ENCODE data around the gene ETS1. TPM values are rescaled to one million over a fixed set of nuclear protein-coding genes. Genes with fewer than 3 reads are reported as not detected.

The ETS1 gene
- total RNA-seq, 1 donor from 2014 or later, result 112 TPM

DNA sequence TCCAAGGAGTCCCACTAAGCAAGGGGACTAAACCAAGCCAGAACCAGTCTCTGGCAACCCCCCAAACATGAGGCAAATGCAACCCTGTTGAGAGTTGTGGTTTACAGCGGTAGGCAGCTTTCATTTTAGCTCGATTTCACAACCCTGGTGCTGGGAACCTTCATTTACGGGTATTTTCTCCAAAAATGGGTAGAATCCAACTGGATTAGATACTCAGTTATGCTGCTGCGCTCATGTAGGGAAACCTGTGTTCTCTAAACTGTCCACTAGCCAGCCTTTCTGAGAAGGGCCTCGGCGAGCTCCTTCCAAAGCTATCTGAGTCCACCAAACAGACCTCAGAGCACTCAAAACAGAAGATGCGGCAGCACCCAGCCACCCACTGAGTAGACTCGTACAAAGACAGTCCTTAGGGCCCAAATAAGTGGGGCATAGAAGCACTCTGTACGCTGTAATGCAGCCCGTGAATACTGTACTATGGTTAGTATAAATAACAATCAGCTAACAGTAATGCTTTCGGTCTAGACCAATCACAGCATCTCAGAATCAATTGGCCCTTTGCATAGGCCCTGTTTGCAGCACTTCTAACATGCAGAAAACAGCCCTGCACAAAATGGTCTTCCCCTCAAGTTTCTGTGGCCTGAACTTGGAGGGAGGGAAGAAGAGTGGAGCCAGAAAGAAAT, 104.7 kb downstream of the ETS1 start:
- DNase-seq (ENCODE audit: low spot score), result no peak

DNA sequence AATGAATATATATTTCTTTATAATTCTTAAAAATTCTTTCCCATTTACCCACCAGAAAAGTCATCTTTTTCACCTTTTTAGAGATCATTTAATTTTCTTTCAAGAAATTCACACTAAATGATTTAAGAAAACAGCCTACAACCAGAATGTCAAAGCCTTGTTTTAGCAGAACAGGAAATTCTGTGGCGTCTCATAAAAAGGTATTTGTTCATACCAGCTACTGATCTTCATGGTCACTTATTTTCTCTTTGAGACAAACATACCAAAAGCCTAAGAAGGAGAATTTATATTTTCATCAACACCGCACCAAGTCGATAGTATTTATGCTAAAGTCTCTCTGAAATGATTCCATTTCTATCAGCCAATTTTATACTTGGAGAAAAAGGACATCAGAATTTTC, 105.3 kb downstream of the ETS1 start:
- DNase-seq (ENCODE audit: low spot score), result no peak

DNA sequence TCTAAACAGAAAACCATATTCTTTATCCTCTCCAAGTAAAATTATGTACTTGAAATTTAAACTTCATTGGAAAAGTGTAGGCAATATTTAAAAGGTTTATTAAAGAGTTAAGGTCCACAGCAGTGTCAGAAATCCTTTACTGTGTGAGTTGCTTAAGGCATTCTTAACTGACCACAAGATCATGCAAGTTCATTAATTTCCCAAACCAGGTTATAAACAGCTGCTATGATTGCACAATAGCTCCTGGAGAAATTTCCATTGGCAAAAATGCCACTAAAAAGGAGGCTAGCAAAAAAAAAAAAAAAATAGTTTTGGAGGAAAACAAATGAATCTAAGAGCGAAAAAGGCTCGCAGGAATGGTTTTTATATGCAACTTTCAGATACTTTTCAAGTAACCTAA, 106.2 kb downstream of the ETS1 start:
- no peak for DNase-seq (ENCODE audit: low spot score)

DNA sequence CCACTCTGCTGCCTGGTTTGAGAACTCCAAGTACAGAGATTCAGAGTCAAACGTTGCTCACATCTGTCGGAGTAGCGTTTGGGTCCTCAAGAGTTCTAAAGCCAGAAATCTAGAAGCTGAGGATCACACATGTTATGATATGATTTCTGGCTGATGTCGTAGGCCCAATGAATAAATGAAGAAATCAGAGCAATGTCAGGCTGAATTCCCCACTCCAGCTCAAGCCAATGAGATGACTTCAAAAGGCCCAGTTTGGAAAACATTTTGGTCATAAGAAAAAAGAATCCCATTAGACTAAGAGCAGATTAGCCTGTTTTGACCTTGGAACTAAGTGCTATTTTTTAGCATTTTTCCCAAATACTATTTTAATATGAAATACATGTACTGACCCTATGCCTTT, 106.7 kb downstream of the ETS1 start:
- DNase-seq (ENCODE audit: low spot score), result no peak

DNA sequence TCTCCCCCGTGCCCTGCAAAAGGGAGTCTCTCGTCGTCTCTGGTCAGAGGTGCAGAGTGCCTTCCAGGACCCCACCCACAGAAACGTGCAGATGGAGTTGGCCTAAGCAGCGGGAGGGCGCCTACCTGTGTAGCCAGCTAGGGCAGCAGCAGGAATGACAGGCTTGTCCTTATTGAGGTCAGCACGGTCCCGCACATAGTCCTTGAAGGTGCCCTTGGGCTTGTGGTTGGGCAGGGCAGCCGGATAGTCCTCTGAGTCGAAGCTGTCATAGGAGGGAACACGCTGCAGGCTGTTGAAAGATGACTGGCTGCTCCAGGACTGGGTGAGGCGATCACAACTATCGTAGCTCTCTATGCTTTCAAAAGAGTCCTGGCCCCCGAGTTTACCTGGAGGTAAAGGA, 107.3 kb downstream of the ETS1 start:
- no peak for DNase-seq (ENCODE audit: low spot score)

DNA sequence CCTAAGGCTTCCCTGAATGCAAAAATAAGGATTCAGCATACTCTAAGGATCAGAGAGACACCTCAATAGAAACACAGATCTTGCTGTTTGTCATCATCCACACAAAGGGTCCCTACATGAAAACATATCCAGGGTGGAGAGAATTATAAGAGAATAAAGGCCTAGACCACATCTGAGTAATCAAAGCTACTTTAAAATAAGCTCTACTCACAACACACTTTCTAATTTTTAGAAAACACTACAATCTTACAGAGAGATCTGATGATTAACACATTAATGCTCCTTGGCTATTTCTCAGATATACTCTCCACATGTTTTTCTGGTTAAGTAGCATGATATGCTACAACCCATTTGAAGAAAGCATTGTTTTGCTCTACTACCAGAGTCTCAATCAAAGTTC, 108.2 kb downstream of the ETS1 start:
- no peak for DNase-seq (ENCODE audit: low spot score)

DNA sequence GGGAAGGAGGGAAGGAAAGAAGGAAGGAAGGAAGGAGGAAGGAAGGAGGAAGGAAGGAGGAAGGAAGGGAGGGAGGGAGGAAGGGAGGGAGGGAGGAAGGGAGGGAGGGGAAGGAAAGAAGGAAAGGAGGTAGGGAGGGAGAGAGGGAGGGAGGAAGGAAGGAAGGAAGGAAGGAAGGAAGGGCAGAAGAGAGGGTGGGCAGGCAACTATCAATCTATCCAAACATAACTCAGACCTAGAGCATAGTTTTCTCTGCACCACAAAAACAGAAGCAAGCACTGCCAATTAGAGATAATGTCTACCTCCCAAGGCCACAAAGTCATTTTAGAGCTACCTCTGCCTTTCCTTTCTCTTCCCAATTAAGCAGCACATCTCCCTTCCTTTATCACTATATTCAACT, 109.1 kb downstream of the ETS1 start:
- DNase-seq (ENCODE audit: low spot score), result no peak

DNA sequence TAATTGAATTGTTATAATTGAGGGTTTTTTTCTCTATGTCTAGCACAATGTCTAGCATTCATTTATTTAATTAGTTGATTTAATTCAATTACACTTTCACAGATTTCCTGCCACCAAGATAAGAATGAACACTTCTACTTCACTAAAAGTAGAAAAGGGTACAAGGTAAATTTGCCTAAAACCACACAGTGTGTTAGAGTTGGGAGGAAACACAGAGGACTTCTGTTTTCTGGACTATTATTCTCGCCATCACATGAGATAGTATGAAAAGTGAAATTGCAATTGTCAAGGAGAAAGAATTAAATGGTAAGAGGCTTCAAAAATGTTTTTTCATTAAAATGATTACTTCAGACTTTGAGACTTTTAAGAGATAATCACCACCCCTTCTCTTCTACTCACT, 109.5 kb downstream of the ETS1 start:
- DNase-seq (ENCODE audit: low spot score), result no peak

DNA sequence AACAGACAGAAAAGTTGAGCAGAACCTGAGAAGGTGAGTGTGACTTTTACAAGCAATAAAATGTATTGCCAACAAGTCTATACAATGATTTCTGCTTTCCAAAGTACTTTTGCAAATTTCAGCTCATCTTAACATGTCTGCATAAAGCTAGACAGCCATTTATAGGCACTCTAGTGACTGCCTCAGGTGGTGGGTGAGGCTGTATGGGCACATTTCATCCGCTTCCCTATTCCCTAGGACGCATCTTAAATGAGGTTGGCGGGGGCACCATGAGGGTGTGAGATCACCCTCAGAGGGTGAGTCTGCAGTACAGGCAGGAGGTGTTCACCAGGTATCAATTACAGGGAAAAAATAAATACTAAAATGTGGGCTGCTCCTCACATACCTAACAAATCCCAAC, 110.1 kb downstream of the ETS1 start:
- no peak for DNase-seq (ENCODE audit: low spot score)

DNA sequence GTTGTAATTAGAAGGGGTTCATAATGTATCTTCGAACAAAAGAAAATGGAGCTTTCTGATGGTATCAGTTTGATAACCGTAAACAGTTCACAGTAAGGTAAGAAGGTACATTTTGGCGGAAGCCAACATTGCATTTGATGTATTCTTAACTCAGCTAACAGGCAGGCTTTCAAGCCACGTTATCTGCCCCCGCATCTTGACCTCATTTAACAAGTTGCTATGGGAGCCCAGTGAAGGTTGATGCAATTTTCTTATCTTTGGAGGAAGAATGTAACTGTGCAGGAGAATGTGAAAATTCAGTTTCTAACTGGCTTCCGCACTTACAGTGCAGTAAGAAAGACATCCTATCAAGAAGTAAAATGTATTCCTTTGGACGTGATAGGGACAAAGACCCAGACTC, 110.6 kb downstream of the ETS1 start:
- peak; percentile 71 for DNase-seq (ENCODE audit: low spot score)

DNA sequence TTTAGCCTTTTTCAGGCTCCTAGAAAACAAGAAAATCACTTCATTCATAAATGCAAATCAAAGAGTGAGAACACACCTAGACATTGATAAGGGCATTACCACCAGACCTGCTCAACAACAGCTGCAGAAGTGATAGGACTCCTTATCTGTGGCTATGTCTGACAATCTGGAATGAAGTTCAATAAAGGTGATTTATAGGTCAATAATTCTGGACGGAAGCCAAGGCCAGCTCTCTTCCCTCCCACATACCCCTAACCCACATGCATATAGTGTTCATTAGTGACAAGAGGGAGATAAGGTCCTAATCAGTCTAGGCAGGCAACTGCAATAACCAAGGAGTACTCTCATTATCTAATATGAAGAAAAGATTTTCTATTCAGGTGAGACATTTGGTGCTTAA, 111.3 kb downstream of the ETS1 start:
- no peak for DNase-seq (ENCODE audit: low spot score)

DNA sequence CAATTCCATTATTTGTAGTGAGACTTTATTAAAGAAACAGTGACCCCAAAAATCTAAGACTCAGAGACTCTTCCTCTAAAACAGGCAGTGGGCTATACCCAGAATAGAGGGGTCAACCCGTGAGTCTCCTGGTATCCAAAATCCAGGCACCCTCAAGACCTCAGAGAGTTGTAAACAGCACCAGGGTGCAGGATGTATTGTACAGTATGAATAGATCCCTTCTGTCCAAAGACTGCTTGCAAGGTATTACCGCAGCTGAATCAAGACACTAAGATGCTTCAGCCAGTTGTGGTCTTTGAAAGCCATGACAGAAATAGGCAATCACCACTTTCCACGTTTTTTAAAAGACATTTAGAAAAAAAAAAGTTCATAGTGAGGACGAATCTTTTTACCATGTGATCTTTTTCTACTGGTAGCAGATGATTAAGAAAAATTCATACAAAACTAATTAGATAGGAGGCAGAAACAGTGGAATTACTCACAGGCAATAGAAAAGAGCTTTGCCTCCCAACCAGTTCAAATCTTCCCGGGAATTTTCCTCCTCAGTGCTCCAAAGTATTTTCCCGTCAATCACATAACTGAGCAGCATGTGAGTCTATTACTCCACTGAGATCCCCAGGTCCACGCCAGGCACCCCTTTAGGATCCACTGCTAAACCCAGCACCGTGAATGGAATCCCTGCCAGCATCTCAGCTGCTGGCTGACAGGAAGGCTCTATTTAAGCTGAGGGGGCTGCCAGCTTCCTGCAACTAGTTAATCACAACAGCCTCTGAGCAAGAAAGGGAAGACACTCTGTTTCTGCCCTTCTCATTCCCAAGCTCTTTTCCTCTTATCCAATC, 113.1 kb downstream of the ETS1 start:
- DNase-seq (ENCODE audit: low spot score), result no peak

DNA sequence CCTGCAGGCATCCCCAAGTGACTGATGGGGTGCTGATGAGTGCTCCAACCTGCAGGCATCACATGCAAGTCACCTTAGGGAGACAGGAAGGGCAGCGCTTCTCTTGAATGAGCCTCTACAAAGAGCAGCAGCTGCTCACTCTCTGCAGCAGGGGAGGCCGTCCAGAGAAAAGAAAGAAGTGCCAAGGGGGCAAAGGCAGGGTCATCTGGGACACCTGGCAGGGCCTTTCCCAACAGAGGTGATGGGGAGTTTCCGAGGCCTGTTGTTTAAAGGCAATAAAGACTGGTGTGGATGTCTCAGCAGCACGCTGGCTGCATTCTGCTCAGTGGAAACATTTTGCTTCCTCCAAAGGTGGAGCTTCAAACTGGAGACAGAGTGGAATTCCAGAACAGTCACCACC, 113.7 kb downstream of the ETS1 start:
- no peak for DNase-seq (ENCODE audit: low spot score)

DNA sequence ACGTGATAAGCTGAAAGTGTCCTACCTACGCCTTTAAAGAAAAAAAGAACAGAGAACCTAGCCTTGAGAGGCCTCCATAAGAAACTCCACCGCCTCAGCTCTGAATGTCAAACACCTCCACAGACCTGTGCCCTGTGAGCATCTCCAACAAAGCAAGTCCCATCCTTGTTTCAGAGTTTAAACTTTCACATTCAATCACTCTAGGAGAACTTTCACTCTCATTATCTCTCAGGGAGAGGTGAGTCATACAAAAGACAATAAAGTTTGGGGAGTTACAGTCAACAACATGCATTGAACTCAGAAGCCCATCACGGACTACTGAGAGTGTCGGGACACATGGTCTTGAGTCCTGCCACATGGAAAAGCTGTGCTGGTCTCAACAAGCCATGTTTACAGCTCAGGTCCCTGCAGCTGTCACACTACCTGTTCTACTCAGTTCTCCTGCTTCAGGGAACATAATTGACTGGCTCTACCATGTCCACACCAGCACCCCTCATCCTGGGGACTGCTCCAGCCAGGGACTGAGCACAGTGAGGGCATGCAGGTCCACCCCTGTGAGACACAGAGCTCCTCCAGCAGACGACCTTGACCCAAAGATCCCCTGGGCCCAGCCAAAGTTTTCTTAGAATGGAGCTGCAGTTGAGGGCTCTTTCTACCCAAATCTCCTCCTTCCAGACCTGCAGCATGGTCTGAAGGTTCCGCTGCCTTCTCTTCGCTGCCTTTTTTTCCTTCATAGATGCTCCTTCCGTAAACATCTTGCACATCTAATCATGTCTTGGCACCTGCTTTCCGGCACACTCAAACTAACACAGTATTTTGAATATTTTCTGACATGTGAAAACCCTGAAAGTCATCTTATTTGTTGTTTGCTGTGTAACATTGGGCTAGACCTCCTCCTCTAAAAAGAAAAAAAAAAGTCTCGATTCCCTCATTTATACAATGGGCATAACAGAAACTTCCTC, 114.9 kb downstream of the ETS1 start:
- DNase-seq (ENCODE audit: low spot score), result no peak

DNA sequence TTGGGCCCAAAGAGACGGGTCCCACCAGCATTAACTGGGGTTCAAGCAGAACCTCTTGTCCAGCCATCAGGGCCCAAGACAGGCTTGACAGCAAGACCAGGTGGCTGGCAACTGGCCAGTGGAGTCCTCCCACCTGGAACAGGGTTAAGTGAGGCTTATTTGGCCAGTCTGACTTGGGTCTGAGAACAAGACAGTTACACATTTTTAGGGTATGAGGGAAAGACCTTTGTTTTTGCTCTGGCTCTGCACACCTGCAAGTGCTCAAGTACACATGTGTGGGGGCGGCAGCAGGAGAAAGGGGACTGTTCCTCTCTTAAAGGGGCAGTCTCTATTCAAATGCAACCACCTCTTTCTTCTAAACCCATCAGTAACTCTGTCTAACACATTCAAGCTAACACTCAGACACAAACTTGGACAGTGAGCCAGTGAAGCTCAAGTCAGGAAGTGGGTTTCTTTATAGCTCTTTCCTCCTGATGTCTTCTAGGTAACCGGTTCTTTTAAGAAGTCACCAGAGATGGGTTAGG, 116.2 kb downstream of the ETS1 start:
- DNase-seq (ENCODE audit: low spot score), result no peak

DNA sequence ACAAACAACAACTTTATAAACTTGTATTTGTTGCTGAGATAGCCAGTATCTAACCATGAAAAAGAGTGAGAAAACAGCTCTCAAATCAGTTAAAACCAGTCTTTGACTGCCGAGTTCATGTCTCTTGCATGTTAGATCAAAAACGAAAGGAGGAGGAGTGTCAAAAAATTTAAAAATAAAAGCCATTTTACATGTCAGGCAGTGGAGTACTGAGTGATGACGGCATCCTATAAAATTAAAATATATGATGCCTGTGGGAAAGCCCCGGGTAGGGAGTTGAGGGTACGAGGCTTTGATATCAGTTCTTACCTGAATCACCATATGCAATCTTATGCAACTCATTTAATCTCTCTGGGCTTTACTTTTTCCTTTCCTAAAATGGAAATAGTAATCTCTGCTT, 117.3 kb downstream of the ETS1 start:
- DNase-seq (ENCODE audit: low spot score), result no peak

DNA sequence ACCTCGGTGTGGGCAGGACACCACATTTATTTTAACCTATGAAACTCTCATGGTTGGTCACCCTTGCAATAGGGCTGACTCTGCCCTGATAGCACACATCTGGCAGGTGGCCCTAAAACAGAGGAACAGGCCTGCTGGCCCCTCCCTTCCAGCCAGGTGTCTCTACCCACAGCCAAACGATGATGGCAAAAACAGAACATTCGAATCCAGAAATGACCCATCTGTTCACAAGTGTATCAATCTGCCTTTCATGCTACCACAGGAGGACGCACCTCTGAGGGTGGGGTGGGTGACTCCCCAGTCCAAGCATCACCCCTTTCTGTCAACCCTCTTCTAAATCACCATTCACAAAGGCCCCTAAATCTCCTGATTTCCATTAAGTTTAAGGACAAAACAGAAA, 118.1 kb downstream of the ETS1 start:
- DNase-seq (ENCODE audit: low spot score), result no peak

DNA sequence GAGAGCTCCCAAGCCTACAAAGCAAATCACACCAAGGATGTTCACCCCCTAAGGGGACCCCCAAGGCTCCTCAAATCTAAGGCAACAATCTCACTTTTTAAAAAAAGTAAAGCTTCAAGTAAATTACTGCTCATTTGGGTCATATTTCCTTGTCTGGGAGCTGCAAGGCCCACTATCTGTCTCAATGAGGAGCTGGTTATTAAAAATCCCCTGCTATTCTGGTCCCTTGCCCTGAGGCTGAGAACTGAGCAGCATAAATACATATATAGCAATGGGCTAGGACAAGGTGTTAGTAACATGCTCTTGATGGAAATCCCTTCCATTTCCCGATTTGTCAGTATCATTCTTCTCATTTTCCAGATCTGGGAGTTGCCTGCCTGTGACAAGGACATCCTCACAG, 119.2 kb downstream of the ETS1 start:
- no peak for DNase-seq (ENCODE audit: low spot score)

DNA sequence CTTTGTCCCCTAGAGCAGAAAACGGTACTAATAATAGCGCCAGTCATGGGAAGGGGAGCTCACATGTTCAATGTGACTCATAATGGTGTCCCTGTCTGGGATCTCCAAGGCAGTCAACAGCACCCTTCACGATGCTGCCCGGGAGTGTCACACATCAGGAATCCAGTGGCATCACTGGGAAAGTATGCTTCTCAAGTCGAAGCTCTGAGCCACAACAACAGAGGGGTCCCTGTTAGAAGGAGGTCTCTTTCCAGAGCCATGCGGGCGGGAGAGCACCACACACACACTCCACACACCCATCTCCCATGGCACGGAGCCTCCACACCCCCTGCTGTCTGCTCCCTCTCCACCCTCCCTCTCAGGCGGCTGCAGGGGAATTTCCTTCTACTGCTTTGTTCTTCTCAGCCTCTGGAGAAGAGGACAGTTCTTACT, 119.7 kb downstream of the ETS1 start:
- no peak for DNase-seq (ENCODE audit: low spot score)

DNA sequence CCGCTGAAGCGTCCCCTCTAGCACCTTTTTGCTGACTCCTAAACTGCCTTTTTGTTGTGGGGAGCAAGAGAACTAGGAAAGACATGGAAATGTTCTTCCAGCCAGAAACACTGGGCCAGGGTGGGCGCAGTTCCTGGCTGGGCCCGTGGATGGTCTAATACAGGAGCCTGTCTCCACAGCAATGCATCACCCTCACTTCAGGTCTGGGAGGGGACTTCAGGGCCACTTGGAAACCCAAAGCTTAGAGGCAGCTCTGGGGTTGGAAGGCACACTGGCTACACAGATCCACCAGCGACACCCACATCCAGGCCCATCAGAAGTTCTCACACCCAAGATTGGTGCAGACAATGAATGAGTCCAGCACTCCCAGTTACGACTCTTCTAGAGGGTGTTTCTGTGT, 120.3 kb downstream of the ETS1 start:
- no peak for DNase-seq (ENCODE audit: low spot score)

DNA sequence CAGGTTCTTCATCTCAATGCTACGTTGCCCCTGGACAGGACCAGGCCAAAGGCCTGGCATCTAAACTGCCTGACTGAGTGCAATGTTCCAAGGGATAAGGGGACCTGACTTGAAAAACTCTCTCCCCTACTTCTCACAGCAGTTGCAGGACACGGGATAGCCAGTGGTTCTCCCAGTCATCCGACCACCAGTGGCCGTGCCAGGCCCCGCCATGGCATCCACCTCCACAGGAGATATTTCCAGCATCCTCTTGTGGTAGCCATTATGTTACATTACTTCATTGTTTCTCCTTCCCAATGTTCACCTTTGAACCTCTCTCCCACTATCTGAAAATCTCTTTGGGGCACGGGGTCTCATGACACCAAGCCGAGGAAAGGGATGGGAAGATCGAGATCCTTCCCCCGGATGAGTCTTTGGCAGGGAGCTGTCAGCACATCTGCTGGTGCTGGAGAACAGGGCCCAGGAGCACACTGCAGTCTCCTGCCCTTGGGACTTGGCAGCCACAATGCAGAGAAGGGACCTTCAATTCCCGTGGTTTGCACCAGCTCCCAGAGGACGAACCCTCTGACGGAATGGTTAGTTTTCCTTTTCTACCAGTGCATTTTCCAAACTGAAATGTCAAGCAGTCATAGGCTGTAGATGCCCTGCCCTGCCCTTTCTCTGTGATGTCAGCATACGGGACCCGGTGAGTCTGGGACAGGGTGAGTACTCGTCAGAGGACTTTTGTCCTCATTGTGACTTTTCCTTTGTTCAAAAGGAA, 121.2 kb downstream of the ETS1 start:
- no peak for DNase-seq (ENCODE audit: low spot score)

Measured in ureter (tissue), 1 donor.